Measurements from ENCODE around the gene LHFPL6. TPM values are rescaled to one million over a fixed set of nuclear protein-coding genes. Genes with fewer than 3 reads are reported as not detected.

LHFPL6 gene
- total and polyA plus RNA-seq, 2 experiments from 2014 or later = 12.1 to 14.1 TPM

DNA sequence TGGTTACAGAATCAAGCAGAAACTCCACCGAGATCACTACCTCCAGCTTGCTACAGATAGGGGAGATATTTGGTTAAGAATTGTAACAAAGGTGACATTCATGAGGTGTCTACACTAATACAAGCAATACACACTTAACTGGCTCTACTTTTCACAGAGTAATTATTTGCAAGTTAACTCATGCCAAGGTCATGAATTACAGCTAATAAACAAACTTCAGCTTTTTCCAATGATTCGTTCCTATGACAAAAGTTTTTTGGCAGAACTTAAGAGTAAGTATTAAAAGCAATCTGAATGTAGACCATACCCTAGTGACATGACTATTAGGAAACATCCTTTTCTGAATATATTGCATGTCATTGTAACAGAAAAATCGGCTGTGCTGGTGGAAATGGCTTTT lies 72.1 kb downstream of the LHFPL6 start:
- Histone ChIP-seq H3K9me3 (ENCODE audit: low read depth) (no peaks in the 10 kb centered on the region), H3K79me2 (no peaks in the 10 kb centered on the region), H3K4me2 (no peak overlapping the region), H2AFZ (no peak overlapping the region), H4K20me1 (ENCODE audit: insufficient read depth, poor library complexity, severe bottlenecking) (no peaks in the 10 kb centered on the region), H3K27me3 (no peaks in the 10 kb centered on the region), H3K27ac (no peak overlapping the region), H3K36me3 (replicated peaks; ENCODE audit: insufficient read depth, low read depth) (no peaks in the 10 kb centered on the region), H3K4me3 (no peak overlapping the region), H3K9me2 (replicated peaks; ENCODE audit: insufficient read depth) (no peaks in the 10 kb centered on the region), H3K4me1 (ENCODE audit: insufficient read depth) (no peaks in the 10 kb centered on the region)
- 68% methylated on average over 3 of the region's 3 CpGs for WGBS (ENCODE audit: low lambda C conversion rate, missing lambda C conversion rate)
- no peak for DNase-seq (ENCODE audit: low spot score)
- TF ChIP-seq EZH2 (IDR thresholded peaks at IDR 0.05; ENCODE audit: borderline replicate concordance) (no peak), EZH2phosphoT487 (IDR thresholded peaks at IDR 0.05; ENCODE audit: low read depth, severe bottlenecking, unreplicated experiment) (no peak), CTCF (IDR thresholded peaks at IDR 0.05; ENCODE audit: poor library complexity) (no peak)

- no peaks in the 10 kb centered on the region for H4K20me1 ChIP-seq (ENCODE audit: insufficient read depth, poor library complexity, severe bottlenecking)
- no peaks in the 10 kb centered on the region for H3K27me3 ChIP-seq
- no peaks in the 10 kb centered on the region for H3K36me3 ChIP-seq (replicated peaks; ENCODE audit: insufficient read depth, low read depth)
- no peak overlapping the region for H2AFZ ChIP-seq
- H3K9me3 ChIP-seq (ENCODE audit: low read depth) = no peaks in the 10 kb centered on the region
- WGBS (ENCODE audit: low lambda C conversion rate, missing lambda C conversion rate) = 96% methylated on average over 3 of the region's 3 CpGs
- no peaks in the 10 kb centered on the region for H3K4me1 ChIP-seq (ENCODE audit: insufficient read depth)
- H3K4me3 ChIP-seq = no peak overlapping the region
- no peaks in the 10 kb centered on the region for H3K79me2 ChIP-seq
- no peak for TF ChIP-seq EZH2phosphoT487 (IDR thresholded peaks at IDR 0.05; ENCODE audit: low read depth, severe bottlenecking, unreplicated experiment)
- no peak for TF ChIP-seq CTCF (IDR thresholded peaks at IDR 0.05; ENCODE audit: poor library complexity)
- TF ChIP-seq EZH2 (IDR thresholded peaks at IDR 0.05; ENCODE audit: borderline replicate concordance) = no peak
- no peak overlapping the region for H3K4me2 ChIP-seq
- DNase-seq (ENCODE audit: low spot score) = no peak
- no peaks in the 10 kb centered on the region for H3K9me2 ChIP-seq (replicated peaks; ENCODE audit: insufficient read depth)
- no peak overlapping the region for H3K27ac ChIP-seq
These were observed 74.4 kb downstream of the LHFPL6 start for GRCh38 chr13:39528661-39528980.

DNA sequence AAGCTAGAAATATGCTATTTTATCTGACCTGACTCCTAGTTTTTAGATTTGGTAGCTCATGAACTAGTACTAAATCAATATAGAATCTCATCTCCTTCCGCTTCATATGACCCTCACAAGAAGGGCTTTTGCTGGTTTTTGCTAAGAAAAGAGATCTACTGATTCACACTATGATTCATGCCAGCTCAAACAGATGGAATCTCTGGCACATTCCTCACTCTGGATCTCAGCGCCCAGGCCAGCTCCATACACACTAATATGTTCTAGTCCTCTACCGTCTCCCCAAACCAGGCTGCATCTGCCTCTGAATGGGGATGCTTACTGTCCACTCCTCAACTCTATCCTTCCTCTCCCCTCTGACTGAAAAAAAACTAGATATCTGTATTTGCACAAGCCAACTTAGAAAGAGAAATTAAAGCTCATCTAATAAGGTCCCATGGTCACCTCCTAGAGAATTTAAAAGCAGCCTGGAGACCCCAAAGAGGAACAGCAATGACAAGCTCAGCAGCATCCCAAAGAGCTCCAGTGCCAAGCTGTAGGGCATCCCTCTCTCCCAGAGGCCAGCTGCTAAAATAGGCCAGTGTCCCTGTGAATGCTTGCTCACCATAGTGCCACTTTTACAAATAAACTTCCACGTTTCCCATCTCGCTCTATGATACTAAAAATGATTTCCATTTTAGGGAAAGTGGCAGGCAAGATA lies 74.9 kb downstream of the LHFPL6 start:
- no peaks in the 10 kb centered on the region for H4K20me1 ChIP-seq (ENCODE audit: insufficient read depth, poor library complexity, severe bottlenecking)
- no peak overlapping the region for H2AFZ ChIP-seq
- H3K27ac ChIP-seq = no peak overlapping the region
- H3K4me1 ChIP-seq (ENCODE audit: insufficient read depth) = no peaks in the 10 kb centered on the region
- no peak for DNase-seq (ENCODE audit: low spot score)
- H3K4me3 ChIP-seq = no peak overlapping the region
- H3K79me2 ChIP-seq = no peaks in the 10 kb centered on the region
- H3K9me3 ChIP-seq (ENCODE audit: low read depth) = no peaks in the 10 kb centered on the region
- no peaks in the 10 kb centered on the region for H3K36me3 ChIP-seq (replicated peaks; ENCODE audit: insufficient read depth, low read depth)
- H3K27me3 ChIP-seq = no peaks in the 10 kb centered on the region
- 83% methylated on average over 5 of the region's 5 CpGs for WGBS (ENCODE audit: low lambda C conversion rate, missing lambda C conversion rate)
- H3K4me2 ChIP-seq = no peak overlapping the region
- no peak for TF ChIP-seq EZH2 (IDR thresholded peaks at IDR 0.05; ENCODE audit: borderline replicate concordance)
- TF ChIP-seq EZH2phosphoT487 (IDR thresholded peaks at IDR 0.05; ENCODE audit: low read depth, severe bottlenecking, unreplicated experiment) = no peak
- no peak for TF ChIP-seq CTCF (IDR thresholded peaks at IDR 0.05; ENCODE audit: poor library complexity)
- no peaks in the 10 kb centered on the region for H3K9me2 ChIP-seq (replicated peaks; ENCODE audit: insufficient read depth)

Measured in hepatocyte (in vitro differentiated cells).